ENCODE data around the gene RNPEPL1. TPM values are rescaled to one million over a fixed set of nuclear protein-coding genes. Genes with fewer than 3 reads are reported as not detected.
"Not testable (repeated sequence)": the region's sequence is repeated elsewhere in the genome, so short reads cannot be mapped to it uniquely, and the experiment has no call there.

The RNPEPL1 gene
- total RNA-seq, 1 experiment from 2014 or later: 80.6 TPM

- no peak for TF ChIP-seq CTCF (IDR thresholded peaks at IDR 0.05; ENCODE audit: unreplicated experiment)
- no TSS peak for BruUV-seq (replicated peaks)
- CTCF ChIA-PET: no interaction called here
- intact Hi-C loops (cut with micrococcal nuclease; ENCODE audit: unreplicated experiment): no loop called here
- Mint-ChIP-seq H3K4me3 (ENCODE audit: low read depth, unreplicated experiment) (no peak overlapping the region), H3K27ac (ENCODE audit: unreplicated experiment) (no peak overlapping the region), H3K36me3 (ENCODE audit: insufficient read depth, unreplicated experiment) (peaks cover 40% of the 10 kb centered on the region), H3K9me3 (ENCODE audit: low read depth, unreplicated experiment) (peaks cover 5% of the 10 kb centered on the region), H3K27me3 (ENCODE audit: unreplicated experiment) (no peaks in the 10 kb centered on the region), H3K4me1 (ENCODE audit: low read depth, unreplicated experiment) (no peaks in the 10 kb centered on the region)
- no peak for DNase-seq
Observed at GRCh38 chr2:240615820-240616547, 47.7 kb downstream of the RNPEPL1 start.

GRCh38 chr2:240616860-240617666, 48.8 kb downstream of the RNPEPL1 start:
- not testable (repeated sequence) for H3K27me3 Mint-ChIP-seq (ENCODE audit: unreplicated experiment)

GRCh38 chr2:240618776-240619175, 50.5 kb downstream of the RNPEPL1 start:
- Mint-ChIP-seq H3K4me3 (ENCODE audit: low read depth, unreplicated experiment) (no peak overlapping the region), H3K27me3 (ENCODE audit: unreplicated experiment) (no peaks in the 10 kb centered on the region), H3K27ac (ENCODE audit: unreplicated experiment) (no peak overlapping the region), H3K36me3 (ENCODE audit: insufficient read depth, unreplicated experiment) (peaks cover 63% of the 10 kb centered on the region), H3K4me1 (ENCODE audit: low read depth, unreplicated experiment) (no peaks in the 10 kb centered on the region), H3K9me3 (ENCODE audit: low read depth, unreplicated experiment) (peaks cover 5% of the 10 kb centered on the region)
- BruUV-seq (replicated peaks): no TSS peak
- no peak for DNase-seq
- CTCF ChIA-PET: no interaction called here
- intact Hi-C loops (cut with micrococcal nuclease; ENCODE audit: unreplicated experiment): no loop called here
- TF ChIP-seq CTCF (IDR thresholded peaks at IDR 0.05; ENCODE audit: unreplicated experiment): no peak

More at GRCh38 chr2:240616860-240617666, 48.8 kb downstream of the RNPEPL1 start:
- DNase-seq; H3K9me3 Mint-ChIP-seq (ENCODE audit: low read depth, unreplicated experiment); BruUV-seq (replicated peaks); CTCF ChIA-PET; intact Hi-C loops (cut with micrococcal nuclease; ENCODE audit: unreplicated experiment); H3K27ac Mint-ChIP-seq (ENCODE audit: unreplicated experiment); H3K4me1 Mint-ChIP-seq (ENCODE audit: low read depth, unreplicated experiment); H3K4me3 Mint-ChIP-seq (ENCODE audit: low read depth, unreplicated experiment): not testable (repeated sequence)
- peaks cover 50% of the 10 kb centered on the region for H3K36me3 Mint-ChIP-seq (ENCODE audit: insufficient read depth, unreplicated experiment)

GRCh38 chr2:240619506-240620148, 51.3 kb downstream of the RNPEPL1 start:
- Mint-ChIP-seq H3K4me1 (ENCODE audit: low read depth, unreplicated experiment) (no peaks in the 10 kb centered on the region), H3K27me3 (ENCODE audit: unreplicated experiment) (no peaks in the 10 kb centered on the region), H3K36me3 (ENCODE audit: insufficient read depth, unreplicated experiment) (peaks cover 70% of the 10 kb centered on the region), H3K27ac (ENCODE audit: unreplicated experiment) (no peak overlapping the region), H3K4me3 (ENCODE audit: low read depth, unreplicated experiment) (no peak overlapping the region), H3K9me3 (ENCODE audit: low read depth, unreplicated experiment) (peaks cover 5% of the 10 kb centered on the region)
- no peak for DNase-seq
- intact Hi-C loops (cut with micrococcal nuclease; ENCODE audit: unreplicated experiment): no loop called here
- CTCF ChIA-PET: no interaction called here
- BruUV-seq (replicated peaks): no TSS peak
- TF ChIP-seq CTCF (IDR thresholded peaks at IDR 0.05; ENCODE audit: unreplicated experiment): no peak
